Measurements from ENCODE around the gene ARID2.

DNA sequence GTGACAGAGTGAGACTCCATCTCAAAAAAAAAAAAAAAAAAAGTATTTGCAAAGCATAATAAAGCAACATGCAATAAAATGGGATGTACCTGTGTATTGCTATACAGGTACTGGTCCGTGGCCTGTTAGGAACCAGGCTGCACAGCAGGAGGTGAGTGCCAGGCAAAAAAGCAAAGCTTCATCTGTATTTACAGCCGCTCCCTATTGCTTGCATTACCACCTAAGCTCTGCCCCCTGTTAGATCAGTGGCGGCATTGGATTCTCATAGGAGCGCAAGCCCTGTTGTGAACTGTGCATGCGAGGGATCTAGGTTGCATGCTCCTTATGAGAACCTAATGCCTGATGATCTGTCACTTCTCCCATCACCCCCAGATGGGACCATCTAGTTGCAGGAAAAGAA, 147.6 kb downstream of the ARID2 start:
- no peak for TF ChIP-seq CTCF (conservative IDR thresholded peaks at IDR 0.05; ENCODE audit: low read length)
- TF ChIP-seq EZH2phosphoT487 (IDR thresholded peaks at IDR 0.05; ENCODE audit: borderline replicate concordance, low read depth, low read length) = no peak

Measured in OCI-LY7 (cell line).